ENCODE measurements around the gene SSTR4.
"Not testable (repeated sequence)": the region's sequence is repeated elsewhere in the genome, so short reads cannot be mapped to it uniquely, and the experiment has no call there.

Gene SSTR4

GRCh38 chr20:23034721-23035671, at the start of gene SSTR4:
Gene SSTR4 (plus strand): TSS chr20:23035312. CDS start chr20:23035484, 172 bp downstream.
- no peak for DNase-seq (ENCODE audit: low read depth)

- no peak for DNase-seq (ENCODE audit: low read depth)
Observed at GRCh38 chr20:22986601-22987000, 48.5 kb upstream of the SSTR4 start.

- not testable (repeated sequence) for DNase-seq (ENCODE audit: low read depth)
Observed at GRCh38 chr20:22991424-22991823, 43.7 kb upstream of the SSTR4 start.

- no peak for DNase-seq (ENCODE audit: low read depth)
Observed at GRCh38 chr20:22993823-22994222, 41.3 kb upstream of the SSTR4 start.

GRCh38 chr20:22995923-22996322, 39.2 kb upstream of the SSTR4 start:
- no peak for DNase-seq (ENCODE audit: low read depth)

GRCh38 chr20:22998476-22998875, 36.6 kb upstream of the SSTR4 start:
- no peak for DNase-seq (ENCODE audit: low read depth)

- no peak for DNase-seq (ENCODE audit: low read depth)
Observed at GRCh38 chr20:22999756-23000155, 35.4 kb upstream of the SSTR4 start.

GRCh38 chr20:23000232-23000947, 34.7 kb upstream of the SSTR4 start:
- no peak for DNase-seq (ENCODE audit: low read depth)

- no peak for DNase-seq (ENCODE audit: low read depth)
Observed at GRCh38 chr20:23002276-23002675, 32.8 kb upstream of the SSTR4 start.

- DNase-seq (ENCODE audit: low read depth), result no peak
Observed at GRCh38 chr20:23003077-23003635, 32.0 kb upstream of the SSTR4 start.

GRCh38 chr20:23003881-23004460, 31.1 kb upstream of the SSTR4 start:
- DNase-seq (ENCODE audit: low read depth), result no peak

GRCh38 chr20:23005776-23006175, 29.3 kb upstream of the SSTR4 start:
- DNase-seq (ENCODE audit: low read depth), result no peak

GRCh38 chr20:23007462-23007861, 27.6 kb upstream of the SSTR4 start:
- DNase-seq (ENCODE audit: low read depth), result no peak

- DNase-seq (ENCODE audit: low read depth), result no peak
Observed at GRCh38 chr20:23007886-23008655, 27.0 kb upstream of the SSTR4 start.

- DNase-seq (ENCODE audit: low read depth), result peak; percentile 1
Observed at GRCh38 chr20:23008667-23009066, 26.4 kb upstream of the SSTR4 start.

- DNase-seq (ENCODE audit: low read depth), result no peak
Observed at GRCh38 chr20:23009636-23010035, 25.5 kb upstream of the SSTR4 start.

- no peak for DNase-seq (ENCODE audit: low read depth)
Observed at GRCh38 chr20:23010096-23010495, 25.0 kb upstream of the SSTR4 start.

- no peak for DNase-seq (ENCODE audit: low read depth)
Observed at GRCh38 chr20:23011008-23011721, 23.9 kb upstream of the SSTR4 start.

GRCh38 chr20:23013429-23013828, 21.7 kb upstream of the SSTR4 start:
- no peak for DNase-seq (ENCODE audit: low read depth)

GRCh38 chr20:23017516-23017915, 17.6 kb upstream of the SSTR4 start:
- no peak for DNase-seq (ENCODE audit: low read depth)

GRCh38 chr20:23018432-23018831, 16.7 kb upstream of the SSTR4 start:
- DNase-seq (ENCODE audit: low read depth), result no peak

Measured in ELR (cell line).